ENCODE data around the gene SETD1B.
"Not testable (repeated sequence)": the region's sequence is repeated elsewhere in the genome, so short reads cannot be mapped to it uniquely, and the experiment has no call there.

DNA sequence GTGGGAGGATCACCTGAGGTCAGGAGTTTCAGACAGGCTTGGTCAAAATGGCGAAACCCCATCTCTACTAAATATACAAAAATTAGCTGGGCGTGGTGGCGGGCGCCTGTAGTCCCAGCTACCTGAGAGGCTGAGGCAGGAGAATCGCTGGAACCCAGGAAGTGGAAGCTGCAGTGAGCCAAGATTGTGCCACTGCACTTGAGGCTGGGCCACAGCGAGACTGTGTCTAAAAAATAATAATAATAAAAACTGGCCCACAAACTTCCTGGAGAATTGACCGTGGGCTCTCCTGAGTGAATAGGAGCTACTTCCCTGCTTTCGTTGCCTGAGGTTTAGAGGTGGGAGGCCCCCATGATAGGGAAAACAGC, 72.3 kb downstream of the SETD1B start:
- TF ChIP-seq POLR2A (IDR thresholded peaks at IDR 0.05) = not testable (repeated sequence)
- TF ChIP-seq, protein P1, sequence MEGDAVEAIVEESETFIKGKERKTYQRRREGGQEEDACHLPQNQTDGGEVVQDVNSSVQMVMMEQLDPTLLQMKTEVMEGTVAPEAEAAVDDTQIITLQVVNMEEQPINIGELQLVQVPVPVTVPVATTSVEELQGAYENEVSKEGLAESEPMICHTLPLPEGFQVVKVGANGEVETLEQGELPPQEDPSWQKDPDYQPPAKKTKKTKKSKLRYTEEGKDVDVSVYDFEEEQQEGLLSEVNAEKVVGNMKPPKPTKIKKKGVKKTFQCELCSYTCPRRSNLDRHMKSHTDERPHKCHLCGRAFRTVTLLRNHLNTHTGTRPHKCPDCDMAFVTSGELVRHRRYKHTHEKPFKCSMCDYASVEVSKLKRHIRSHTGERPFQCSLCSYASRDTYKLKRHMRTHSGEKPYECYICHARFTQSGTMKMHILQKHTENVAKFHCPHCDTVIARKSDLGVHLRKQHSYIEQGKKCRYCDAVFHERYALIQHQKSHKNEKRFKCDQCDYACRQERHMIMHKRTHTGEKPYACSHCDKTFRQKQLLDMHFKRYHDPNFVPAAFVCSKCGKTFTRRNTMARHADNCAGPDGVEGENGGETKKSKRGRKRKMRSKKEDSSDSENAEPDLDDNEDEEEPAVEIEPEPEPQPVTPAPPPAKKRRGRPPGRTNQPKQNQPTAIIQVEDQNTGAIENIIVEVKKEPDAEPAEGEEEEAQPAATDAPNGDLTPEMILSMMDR (IDR thresholded peaks at IDR 0.05) = not testable (repeated sequence)

All from uterus (tissue), 2 donors.